GM18519 (cell line): ENCODE results near the gene CEP20.
"Not testable (repeated sequence)": the region's sequence is repeated elsewhere in the genome, so short reads cannot be mapped to it uniquely, and the experiment has no call there.

ENCODE experiments used
- ATAC-seq: cut with Tn5 transposase; IDR thresholded peaks from one replicate; pipeline ENCODE4 v1.9.1; 2021; ENCODE audit warnings: mild to moderate bottlenecking, moderate library complexity; ENCODE audit not compliant: unreplicated experiment, low FRiP score

CEP20 gene

GRCh38 chr16:15888072-15888976 lies at the start of gene CEP20:
Gene CEP20 (minus strand): TSS chr16:15888603. CDS start chr16:15888585, 18 bp downstream.
- peak; percentile 94 for ATAC-seq

- ATAC-seq = not testable (repeated sequence)
Measured at GRCh38 chr16:15936809-15937208, 48.4 kb upstream of the CEP20 start.

- no peak for ATAC-seq
Measured at GRCh38 chr16:15934991-15935390, 46.6 kb upstream of the CEP20 start.

GRCh38 chr16:15933781-15934180 lies 45.4 kb upstream of the CEP20 start:
- ATAC-seq = no peak

- ATAC-seq = no peak
Measured at GRCh38 chr16:15932939-15933338, 44.5 kb upstream of the CEP20 start.

GRCh38 chr16:15928261-15929104 lies 40.1 kb upstream of the CEP20 start:
- ATAC-seq = no peak

- ATAC-seq = no peak
Measured at GRCh38 chr16:15925631-15926030, 37.2 kb upstream of the CEP20 start.

GRCh38 chr16:15924996-15925395 lies 36.6 kb upstream of the CEP20 start:
- ATAC-seq = no peak

GRCh38 chr16:15919331-15919730 lies 30.9 kb upstream of the CEP20 start:
- ATAC-seq = no peak

GRCh38 chr16:15918314-15918713 lies 29.9 kb upstream of the CEP20 start:
- not testable (repeated sequence) for ATAC-seq

- ATAC-seq = no peak
Measured at GRCh38 chr16:15916323-15916722, 27.9 kb upstream of the CEP20 start.

- no peak for ATAC-seq
Measured at GRCh38 chr16:15915555-15916081, 27.2 kb upstream of the CEP20 start.

- ATAC-seq = no peak
Measured at GRCh38 chr16:15913046-15913698, 24.8 kb upstream of the CEP20 start.

- ATAC-seq = no peak
Measured at GRCh38 chr16:15911198-15911597, 22.8 kb upstream of the CEP20 start.

GRCh38 chr16:15907863-15908478 lies 19.6 kb upstream of the CEP20 start:
- ATAC-seq = peak; percentile 98

- ATAC-seq = no peak
Measured at GRCh38 chr16:15906439-15906838, 18.0 kb upstream of the CEP20 start.

- ATAC-seq = no peak
Measured at GRCh38 chr16:15903960-15904359, 15.6 kb upstream of the CEP20 start.

GRCh38 chr16:15900901-15901500 lies 12.6 kb upstream of the CEP20 start:
- ATAC-seq = no peak

GRCh38 chr16:15900357-15900756 lies 12.0 kb upstream of the CEP20 start:
- ATAC-seq = no peak
